Neural cell (in vitro differentiated cells): ENCODE measurements around the gene FAN1.

Experiments used
- EP300 ChIP-seq: fragments of 450-650 bp; conservative IDR thresholded peaks from 2 replicates; pipeline ENCODE4 v1.6.1; 2014; ENCODE audit warnings: antibody characterized with exemption, mild to moderate bottlenecking, moderate library complexity; ENCODE audit not compliant: poor library complexity, severe bottlenecking
- TF ChIP-seq, protein P1 (sequence below): fragments of 450-650 bp; IDR thresholded peaks from 2 replicates; pipeline ENCODE4 v1.5.1; 2014; ENCODE audit warnings: antibody characterized with exemption, mild to moderate bottlenecking, moderate library complexity; ENCODE audit not compliant: poor library complexity, severe bottlenecking

DNA sequence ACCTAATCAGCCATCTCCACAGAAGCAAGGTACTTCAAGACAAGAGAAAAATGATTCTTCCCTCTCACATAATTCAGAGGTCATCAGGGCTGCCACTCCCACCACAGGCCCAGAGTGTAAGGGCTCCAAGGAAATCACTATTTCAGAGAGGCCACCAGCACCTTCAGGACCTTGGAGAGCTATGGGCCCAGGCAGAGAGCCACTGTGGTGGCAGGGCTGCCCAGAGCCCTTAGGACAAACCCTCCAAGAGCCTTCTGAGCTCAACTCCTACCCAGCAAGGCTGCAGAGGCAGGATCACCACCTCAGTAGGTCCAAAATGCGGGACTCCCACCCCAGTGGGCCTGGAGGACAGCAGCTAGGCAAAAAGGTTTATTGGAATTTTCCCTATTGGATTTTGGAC is 17.9 kb upstream of the FAN1 start:
- TF ChIP-seq EP300 = no peak
- TF ChIP-seq, protein P1, sequence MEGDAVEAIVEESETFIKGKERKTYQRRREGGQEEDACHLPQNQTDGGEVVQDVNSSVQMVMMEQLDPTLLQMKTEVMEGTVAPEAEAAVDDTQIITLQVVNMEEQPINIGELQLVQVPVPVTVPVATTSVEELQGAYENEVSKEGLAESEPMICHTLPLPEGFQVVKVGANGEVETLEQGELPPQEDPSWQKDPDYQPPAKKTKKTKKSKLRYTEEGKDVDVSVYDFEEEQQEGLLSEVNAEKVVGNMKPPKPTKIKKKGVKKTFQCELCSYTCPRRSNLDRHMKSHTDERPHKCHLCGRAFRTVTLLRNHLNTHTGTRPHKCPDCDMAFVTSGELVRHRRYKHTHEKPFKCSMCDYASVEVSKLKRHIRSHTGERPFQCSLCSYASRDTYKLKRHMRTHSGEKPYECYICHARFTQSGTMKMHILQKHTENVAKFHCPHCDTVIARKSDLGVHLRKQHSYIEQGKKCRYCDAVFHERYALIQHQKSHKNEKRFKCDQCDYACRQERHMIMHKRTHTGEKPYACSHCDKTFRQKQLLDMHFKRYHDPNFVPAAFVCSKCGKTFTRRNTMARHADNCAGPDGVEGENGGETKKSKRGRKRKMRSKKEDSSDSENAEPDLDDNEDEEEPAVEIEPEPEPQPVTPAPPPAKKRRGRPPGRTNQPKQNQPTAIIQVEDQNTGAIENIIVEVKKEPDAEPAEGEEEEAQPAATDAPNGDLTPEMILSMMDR = no peak
